ENCODE measurements around the gene GBX1.

The GBX1 gene

DNA sequence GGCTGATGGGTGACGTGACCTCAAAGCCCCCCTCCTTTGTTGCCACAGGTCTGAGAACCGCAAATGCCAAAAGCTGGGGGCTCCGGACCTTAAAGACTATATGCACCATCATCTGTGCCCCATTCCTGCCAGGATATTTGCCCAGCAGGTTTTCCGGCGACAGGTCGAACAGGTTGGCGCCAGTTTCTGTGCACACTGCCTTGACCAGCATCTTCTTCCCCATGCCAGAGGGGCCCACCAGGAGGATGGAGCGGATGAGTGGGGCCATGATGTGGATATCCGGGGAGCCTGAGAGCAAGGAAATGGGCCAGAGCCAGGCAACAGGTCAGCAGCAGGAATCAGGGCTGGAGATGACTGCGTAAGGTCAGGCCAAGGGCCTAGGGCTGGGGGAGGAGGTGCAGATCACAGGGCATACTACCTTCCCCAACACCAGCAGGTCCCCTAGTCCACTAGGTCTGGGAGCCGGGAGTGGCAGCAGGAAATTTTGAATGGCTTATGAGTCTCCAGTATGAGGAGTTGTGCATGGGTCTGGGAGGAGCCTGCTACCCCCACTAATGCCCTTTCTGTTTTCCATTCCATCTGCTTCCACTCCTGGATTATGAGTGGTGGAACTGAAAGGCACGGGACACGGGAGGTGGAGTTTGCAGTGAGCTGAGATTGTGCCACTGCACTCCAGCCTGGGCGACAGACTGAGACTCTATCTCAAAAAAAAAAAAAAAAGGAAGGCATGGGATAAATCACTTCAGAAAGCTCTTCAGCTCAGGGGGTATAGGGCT, 25.9 kb upstream of the GBX1 start:
- no peak for FAIRE-seq

DNA sequence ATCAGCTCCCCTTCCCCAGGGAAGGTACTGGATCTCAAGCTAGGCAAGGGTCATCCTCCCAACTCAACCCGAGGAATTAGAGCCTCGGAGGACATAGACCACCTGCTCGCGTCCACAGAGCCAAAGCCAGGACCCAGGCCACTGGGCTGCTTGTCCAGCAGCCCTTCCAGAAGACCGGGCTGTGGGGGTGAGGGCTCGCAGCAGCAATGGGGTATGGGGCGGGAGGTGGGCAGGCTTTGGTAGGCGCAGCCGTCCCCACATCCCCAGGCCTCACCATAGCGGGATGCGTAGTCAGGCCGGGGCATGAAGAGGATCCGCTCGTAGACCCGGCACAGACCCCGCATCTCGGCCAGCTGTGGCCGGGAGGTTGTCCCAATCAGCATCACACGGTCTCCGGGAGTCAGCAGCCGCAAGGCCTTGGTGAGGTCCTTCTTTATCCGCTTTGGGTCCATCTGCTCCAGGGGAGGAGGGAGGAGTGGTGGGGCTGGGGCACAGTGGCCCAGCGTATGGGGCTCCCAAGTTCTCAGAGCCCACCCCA, 24.6 kb upstream of the GBX1 start:
- no peak for FAIRE-seq

DNA sequence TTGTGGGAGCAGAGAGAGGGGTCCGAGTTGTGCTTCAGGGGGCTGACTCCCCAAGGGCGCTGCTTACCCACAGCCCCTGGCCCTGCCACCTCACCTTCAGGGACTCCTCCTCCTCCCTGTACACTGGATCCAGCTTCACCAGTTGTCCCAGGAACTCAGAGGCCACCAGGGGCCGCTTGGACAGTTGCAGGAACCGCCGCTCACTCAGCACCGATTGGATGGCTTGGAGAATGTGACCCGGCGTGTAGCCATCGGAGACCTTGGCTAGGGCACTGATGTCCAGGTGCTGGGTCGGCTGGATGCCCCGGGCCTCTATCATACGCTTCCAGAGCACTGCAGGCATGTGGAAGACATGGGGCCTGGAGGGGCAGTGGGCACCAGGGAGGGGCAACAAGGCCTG, 24.1 kb upstream of the GBX1 start:
- FAIRE-seq, result no peak

GRCh38 chr7:151189038-151189437, 21.5 kb upstream of the GBX1 start:
- no peak for FAIRE-seq

GRCh38 chr7:151188252-151188542, 20.7 kb upstream of the GBX1 start:
- no peak for FAIRE-seq

DNA sequence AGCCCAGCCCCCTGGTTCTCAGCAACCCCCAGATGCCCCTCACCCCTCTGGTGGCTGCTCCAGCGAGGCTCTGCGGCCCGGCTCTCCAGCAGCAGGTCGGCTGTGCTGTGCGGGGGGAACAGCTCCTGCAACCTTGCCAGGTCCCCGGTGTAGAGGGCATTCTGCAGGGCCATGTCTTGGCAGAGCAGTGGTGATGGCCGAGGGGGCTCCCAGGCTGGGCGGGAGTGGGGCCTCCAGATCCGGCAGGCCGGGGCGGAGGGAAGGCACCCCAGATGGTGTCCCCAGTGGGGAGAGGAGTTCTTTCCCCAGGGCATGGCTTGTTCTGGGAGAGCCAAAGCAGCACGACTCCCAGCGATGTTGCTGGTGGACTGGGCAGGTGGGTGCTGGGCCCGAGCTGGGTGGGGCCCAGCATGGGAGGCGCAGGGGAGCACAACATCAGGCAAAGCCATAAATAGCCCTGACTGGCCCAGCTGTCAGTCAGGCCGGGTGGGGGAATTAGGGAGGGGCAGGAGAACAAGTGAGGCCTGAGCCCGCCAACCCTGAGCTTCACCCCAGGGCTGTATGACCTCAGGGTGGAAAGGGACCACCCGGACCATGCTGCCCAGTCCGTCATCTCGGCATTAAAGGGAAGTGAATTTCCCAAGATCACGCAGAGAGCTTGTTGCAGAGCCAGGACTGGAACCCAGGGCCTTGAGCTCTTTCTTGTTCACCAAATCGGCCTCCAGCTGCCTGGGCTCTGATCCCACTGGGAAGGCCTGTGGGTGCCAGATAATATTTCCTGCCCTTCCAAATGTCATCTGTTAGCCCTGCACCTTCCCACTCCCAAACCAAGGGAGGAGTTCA, 20.1 kb upstream of the GBX1 start:
- FAIRE-seq, result no peak

- no peak for FAIRE-seq
Measured at GRCh38 chr7:151186640-151187408, 19.3 kb upstream of the GBX1 start, which contains the start of gene ASB10. Gene ASB10, minus strand, starts transcription at chr7:151187250. Its CDS starts 120 bp downstream, at chr7:151187130.

GRCh38 chr7:151185762-151186639, 18.5 kb upstream of the GBX1 start:
- no peak for FAIRE-seq

DNA sequence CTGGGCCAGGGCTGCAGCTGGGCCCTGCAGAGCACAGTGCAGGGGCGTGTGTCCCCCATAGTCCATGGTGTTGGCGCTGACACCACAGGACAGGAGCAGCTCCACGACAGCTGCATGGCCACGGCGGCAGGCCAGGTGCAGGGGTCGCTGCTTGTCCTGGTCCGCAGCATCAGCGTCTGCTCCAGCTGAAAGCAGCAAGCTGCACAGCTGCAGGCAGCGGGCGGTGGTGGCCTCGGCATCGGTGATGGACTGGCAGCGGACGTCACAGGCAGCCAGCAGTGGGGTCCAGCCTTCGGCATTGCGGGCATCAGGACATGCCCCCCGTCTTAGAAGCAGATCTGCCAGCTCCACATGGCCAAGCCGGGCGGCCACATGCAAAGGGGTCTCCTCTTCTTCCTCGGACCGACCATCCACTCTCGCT, 13.5 kb upstream of the GBX1 start:
- no peak for FAIRE-seq

DNA sequence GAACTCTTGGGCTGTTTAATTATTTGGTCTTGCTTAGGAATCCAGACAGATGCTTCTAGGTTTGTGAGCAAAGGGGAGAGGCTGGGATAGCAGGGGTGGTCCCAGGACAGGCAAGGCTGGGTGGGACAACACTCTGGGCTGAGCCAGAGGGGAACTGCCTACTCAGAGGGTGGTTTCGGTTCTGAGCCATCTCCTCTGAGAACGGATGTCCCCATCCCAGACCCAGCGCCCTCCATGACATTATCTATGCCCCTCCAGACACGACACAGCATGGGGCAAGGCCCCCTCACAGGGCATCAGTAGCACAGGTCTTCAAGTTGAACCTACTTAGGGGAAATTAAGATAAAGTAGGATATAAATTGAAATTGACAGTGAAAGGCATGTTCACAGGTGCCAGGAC, 12.5 kb upstream of the GBX1 start:
- FAIRE-seq, result no peak

DNA sequence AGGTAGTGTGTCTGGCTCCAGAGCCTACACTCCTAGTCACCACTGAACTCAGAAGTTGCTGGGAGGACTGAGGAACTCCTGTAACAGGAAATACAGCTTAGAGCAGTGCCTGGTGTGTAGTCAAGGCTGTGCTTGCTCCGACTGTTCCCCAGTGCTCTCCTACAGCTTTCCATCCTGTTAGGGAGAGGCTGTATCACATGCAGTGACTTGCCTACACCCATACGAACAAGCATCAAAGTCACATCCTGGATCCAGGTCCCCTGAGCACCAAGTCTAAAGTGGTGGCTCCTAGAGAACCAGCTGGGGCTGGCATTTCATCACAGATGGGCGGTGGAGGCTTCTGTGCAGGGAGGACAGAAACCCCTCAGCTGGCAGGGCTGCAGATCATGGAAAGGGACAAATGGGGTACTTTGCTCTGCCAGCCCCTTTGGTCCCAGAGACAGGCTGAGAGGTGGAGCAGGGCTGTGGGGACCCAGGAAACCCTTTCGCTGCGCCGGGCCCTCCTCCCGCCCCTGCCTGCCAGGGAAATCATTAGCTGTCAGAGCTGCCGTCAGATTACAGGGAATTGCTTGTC, 11.9 kb upstream of the GBX1 start:
- no peak for FAIRE-seq

DNA sequence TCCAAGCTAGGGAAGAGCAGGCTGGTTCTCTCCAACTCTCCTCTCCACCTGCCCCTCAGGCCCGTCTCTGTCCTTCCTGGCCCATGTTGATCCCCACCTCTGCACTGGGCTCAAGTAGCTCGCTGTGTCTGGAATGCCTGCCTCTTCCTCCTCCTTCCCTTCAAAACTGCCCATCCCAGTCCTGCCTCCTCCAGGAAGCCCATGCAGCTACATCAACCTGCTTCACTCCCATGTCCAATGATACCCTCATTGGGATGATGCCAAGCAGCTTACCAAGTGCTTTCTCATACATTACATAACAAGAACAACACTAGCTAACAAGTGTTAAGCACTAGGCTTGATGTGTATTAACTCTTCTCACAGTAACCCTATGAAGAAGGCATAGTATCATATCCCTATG, 11.3 kb upstream of the GBX1 start:
- FAIRE-seq, result no peak

- no peak for FAIRE-seq
Measured at GRCh38 chr7:151178236-151178635, 10.7 kb upstream of the GBX1 start.

DNA sequence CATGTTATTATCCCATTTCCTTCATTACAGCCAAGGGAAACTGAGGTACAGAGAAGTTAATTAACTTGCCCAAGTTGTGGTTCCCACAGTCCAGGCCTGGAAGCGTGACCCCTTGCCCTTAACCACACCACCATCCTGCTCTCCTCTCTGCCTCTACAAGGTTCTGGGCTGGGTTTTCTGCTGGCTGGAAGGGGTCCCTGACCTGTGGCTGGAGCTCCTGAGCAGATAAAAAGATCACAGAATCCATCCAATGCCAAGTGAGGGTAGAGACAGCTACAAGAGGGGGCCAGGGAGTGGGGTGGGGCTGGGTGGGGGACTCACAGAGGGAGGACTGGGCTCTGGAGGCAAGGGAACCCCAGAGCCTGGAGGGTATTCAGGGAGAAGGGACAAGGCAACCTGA, 9.8 kb upstream of the GBX1 start:
- FAIRE-seq, result no peak

GRCh38 chr7:151176401-151176800, 8.9 kb upstream of the GBX1 start:
- no peak for FAIRE-seq

DNA sequence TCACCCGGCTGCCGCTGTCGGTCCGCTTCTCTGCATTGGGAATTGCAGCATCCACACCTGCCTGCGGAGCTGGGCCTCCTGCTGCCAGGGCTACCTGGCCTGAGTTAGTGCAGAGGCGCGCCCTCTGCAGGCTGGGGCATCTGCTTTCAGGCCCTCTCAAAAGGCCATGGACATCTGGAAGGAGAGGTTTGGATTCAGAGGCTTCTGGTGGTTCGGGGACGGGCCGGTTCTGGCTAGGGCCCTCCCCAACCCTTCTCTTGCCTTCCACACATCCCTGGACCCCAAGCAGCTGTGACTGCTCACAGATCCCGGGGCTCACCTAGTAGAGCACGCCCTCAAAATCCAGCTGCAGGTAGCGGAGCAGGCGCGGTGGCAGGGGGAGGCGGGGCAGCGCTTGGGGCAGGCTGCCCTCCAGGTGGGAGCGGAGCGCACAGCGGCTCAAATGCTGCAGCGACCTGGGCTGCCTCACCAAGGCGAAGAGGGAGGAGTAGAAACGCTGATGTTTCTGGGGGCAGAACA, 8.4 kb upstream of the GBX1 start:
- FAIRE-seq, result no peak

- no peak for FAIRE-seq
Measured at GRCh38 chr7:151175047-151175792, 7.7 kb upstream of the GBX1 start.

GRCh38 chr7:151174246-151175046, 7.0 kb upstream of the GBX1 start:
- no peak for FAIRE-seq

GRCh38 chr7:151173386-151174245, 6.1 kb upstream of the GBX1 start:
- FAIRE-seq, result no peak

Measured in G401.6 (cell line).